BE2C (cell line): Measurements from ENCODE around the gene LRRC8C.

ENCODE experiments used
- DNase-seq: peaks from one replicate; pipeline ENCODE4 v3.0.0-alpha.2; 2020
- H3K27me3 ChIP-seq: fragments of 250-450 bp; sonication (Bioruptor Pico); 2 replicates; pipeline ENCODE4 v1.5.1; 2020; ENCODE audit warnings: mild to moderate bottlenecking
- H3K36me3 ChIP-seq: fragments of 250-450 bp; sonication (Bioruptor Pico); 2 replicates; pipeline ENCODE4 v1.5.1; 2020; ENCODE audit warnings: mild to moderate bottlenecking
- H3K4me1 ChIP-seq: fragments of 250-450 bp; sonication (Bioruptor Pico); 2 replicates; pipeline ENCODE4 v1.5.1; 2020
- H3K4me3 ChIP-seq: 2 replicates; pipeline ENCODE4 v1.5.1; 2011; ENCODE audit warnings: low read depth, low read length
- H3K9me3 ChIP-seq: fragments of 250-450 bp; sonication (Bioruptor Pico); 2 replicates; pipeline ENCODE4 v1.5.1; 2020
- CTCF ChIP-seq: IDR thresholded peaks from 2 replicates; pipeline ENCODE4 v1.5.1; 2012; ENCODE audit warnings: mild to moderate bottlenecking, low read depth, low read length

LRRC8C gene

GRCh38 chr1:89763649-89763986 lies 130.7 kb downstream of the LRRC8C start:
- H3K27me3 ChIP-seq, result no peaks in the 10 kb centered on the region
- H3K4me3 ChIP-seq, result peak overlapping the region; percentile 67
- H3K4me1 ChIP-seq, result no peaks in the 10 kb centered on the region
- H3K36me3 ChIP-seq, result no peaks in the 10 kb centered on the region
- no peaks in the 10 kb centered on the region for H3K9me3 ChIP-seq
- no peak for DNase-seq
- TF ChIP-seq CTCF, result no peak

GRCh38 chr1:89765774-89766173 lies 132.9 kb downstream of the LRRC8C start:
- Histone ChIP-seq H3K9me3 (no peaks in the 10 kb centered on the region), H3K36me3 (no peaks in the 10 kb centered on the region), H3K4me1 (no peaks in the 10 kb centered on the region), H3K27me3 (no peaks in the 10 kb centered on the region), H3K4me3 (no peak overlapping the region)
- TF ChIP-seq CTCF, result no peak
- DNase-seq, result no peak

- Histone ChIP-seq H3K9me3 (no peaks in the 10 kb centered on the region), H3K36me3 (no peaks in the 10 kb centered on the region), H3K4me1 (no peaks in the 10 kb centered on the region), H3K4me3 (no peak overlapping the region), H3K27me3 (no peaks in the 10 kb centered on the region)
- no peak for TF ChIP-seq CTCF
- DNase-seq, result no peak
Measured at GRCh38 chr1:89767618-89768017, 134.7 kb downstream of the LRRC8C start.
